GM18498 (cell line): Measurements from ENCODE around the gene TCAF1.
A peak's percentile ranks its signal among the peaks of the same experiment; 100 is the strongest.

ENCODE experiments used
- ATAC-seq: cut with Tn5 transposase; IDR thresholded peaks from one replicate; pipeline ENCODE4 v1.9.1; 2021; ENCODE audit warnings: mild to moderate bottlenecking, moderate library complexity; ENCODE audit not compliant: unreplicated experiment

Gene TCAF1, protein sequence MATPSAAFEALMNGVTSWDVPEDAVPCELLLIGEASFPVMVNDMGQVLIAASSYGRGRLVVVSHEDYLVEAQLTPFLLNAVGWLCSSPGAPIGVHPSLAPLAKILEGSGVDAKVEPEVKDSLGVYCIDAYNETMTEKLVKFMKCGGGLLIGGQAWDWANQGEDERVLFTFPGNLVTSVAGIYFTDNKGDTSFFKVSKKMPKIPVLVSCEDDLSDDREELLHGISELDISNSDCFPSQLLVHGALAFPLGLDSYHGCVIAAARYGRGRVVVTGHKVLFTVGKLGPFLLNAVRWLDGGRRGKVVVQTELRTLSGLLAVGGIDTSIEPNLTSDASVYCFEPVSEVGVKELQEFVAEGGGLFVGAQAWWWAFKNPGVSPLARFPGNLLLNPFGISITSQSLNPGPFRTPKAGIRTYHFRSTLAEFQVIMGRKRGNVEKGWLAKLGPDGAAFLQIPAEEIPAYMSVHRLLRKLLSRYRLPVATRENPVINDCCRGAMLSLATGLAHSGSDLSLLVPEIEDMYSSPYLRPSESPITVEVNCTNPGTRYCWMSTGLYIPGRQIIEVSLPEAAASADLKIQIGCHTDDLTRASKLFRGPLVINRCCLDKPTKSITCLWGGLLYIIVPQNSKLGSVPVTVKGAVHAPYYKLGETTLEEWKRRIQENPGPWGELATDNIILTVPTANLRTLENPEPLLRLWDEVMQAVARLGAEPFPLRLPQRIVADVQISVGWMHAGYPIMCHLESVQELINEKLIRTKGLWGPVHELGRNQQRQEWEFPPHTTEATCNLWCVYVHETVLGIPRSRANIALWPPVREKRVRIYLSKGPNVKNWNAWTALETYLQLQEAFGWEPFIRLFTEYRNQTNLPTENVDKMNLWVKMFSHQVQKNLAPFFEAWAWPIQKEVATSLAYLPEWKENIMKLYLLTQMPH

DNA sequence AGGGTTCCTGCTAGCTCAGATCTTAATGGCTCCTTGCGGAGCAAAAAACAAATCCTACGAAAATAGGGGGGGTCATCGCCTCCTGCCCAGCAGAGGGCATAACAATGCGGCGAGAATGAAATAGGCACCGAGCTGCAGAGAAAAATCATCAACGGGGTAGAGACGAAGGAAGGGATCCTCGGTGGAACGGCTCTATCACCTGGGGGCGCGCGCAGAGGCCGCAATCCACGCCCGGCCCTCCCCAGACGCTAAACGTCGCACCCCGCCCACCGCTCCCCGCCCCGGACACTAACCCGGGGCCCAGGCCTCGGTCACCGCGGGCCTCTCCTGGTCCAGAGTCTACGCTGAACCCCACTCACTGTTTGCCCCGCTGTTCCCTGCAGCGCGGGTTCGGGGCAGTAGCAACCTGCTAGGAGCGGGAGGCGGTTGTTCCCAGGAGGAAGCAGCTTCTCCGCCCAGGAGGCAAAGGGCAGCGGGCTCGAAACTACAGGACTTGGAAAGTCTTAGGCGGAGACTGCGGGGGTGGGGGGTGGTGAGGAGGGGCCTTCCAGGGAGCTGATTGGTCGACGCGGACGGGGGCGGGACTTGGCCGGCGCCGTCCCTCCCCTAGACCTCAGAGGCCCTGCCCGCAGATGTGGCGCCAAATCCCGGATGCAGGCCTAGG, at the start of gene TCAF1:
TCAF1 (minus strand) TSS at position 509 of the 664 bp plus-strand sequence. CDS start 25,568 bp downstream, outside the sequence.
- peak; percentile 96 for ATAC-seq

DNA sequence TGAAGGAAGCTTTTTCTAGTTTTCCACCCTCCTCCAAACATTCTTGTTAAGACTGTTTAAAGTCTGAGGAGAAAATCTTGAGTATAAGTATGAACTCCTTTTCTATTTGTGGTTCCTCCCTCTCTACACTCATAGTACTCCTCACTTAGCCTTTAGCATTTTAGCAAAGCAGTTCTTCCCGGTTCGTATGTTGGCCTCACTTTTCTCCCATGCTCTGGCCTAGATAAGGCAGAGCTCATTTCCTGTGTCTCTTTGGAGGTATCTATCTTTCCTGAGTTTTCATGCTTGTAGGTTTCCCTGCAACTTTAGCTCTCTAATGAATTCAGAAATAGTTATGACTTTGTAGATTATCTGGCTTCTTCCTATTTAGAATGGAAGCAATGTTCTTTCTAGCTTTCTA, 46.8 kb upstream of the TCAF1 start:
- ATAC-seq, result no peak

DNA sequence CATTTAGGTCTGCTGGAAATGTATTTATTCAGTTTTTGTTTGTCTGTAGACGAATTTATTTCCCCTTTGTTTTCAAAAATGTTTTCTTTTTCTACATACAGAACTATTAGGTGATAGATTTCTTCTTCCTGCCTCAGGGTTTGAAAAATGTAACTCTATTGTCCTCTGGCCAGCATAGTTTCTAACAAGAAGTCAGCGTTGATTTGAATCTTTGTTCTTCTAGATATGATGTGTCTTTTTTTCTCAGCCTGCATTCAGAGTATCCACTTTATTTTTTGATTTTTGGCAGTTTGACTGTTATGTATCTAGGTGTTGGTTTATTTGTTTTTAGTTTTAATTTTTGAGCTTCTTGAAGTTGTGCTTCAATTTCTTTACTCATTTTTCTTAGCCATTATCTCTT, 45.1 kb upstream of the TCAF1 start:
- ATAC-seq, result no peak

DNA sequence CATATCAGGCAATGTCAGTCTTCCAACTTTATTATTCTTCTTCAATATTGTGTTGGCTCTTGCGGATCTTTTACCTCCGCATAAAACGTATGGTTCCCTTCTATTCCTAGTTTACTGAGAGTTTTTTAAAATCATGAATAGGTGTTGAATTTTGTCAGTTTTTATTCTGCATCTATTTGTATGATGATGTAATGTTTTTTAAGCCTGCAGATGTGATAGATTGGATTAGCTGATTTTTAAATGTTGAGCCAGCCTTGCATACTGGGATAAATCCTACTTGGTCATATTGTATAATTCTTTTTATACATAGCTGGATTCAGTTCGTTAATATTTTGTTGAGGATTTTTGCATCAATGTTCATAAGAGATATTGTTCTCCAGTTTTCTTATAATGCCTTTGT, 43.4 kb upstream of the TCAF1 start:
- no peak for ATAC-seq

DNA sequence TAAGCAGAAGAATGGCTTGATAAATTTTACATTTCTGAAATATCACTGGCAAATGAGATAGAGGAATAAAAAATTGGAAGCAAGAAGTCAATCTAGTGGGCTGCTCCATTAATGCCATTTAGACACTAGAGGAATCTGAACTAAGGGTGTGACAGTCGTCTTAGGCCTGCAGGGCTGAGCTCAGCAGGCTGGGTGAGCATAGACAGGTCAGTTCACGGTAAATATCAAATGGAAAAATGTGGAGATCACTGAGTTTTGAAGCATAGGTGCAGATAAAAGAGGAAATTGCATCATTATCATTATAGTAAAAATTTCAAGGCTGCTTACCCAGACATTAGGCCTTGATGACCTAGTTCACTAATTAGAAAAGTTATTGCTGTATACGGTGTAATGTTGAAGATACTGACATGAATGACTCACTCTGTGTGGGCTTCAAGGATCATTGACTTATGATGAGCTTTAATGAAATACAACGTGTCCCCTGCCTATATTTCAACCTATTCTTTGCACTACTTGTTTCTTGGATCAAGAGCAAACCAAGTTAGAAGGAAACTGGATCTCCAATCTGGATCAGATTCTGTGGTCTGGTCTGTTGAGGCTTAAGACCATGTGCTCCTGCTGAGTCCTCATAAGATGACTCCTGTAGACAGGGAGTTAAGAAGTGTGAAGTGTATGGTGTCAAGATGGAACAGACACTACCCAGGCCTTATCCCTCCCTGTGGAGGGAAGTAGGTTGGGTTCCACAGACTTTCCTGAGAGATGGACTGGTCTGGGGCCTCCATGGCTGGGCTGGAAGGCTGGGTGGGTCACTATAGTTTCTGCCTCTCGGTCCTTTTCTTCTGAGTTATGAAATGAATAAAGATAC, 36.6 kb upstream of the TCAF1 start:
- no peak for ATAC-seq

DNA sequence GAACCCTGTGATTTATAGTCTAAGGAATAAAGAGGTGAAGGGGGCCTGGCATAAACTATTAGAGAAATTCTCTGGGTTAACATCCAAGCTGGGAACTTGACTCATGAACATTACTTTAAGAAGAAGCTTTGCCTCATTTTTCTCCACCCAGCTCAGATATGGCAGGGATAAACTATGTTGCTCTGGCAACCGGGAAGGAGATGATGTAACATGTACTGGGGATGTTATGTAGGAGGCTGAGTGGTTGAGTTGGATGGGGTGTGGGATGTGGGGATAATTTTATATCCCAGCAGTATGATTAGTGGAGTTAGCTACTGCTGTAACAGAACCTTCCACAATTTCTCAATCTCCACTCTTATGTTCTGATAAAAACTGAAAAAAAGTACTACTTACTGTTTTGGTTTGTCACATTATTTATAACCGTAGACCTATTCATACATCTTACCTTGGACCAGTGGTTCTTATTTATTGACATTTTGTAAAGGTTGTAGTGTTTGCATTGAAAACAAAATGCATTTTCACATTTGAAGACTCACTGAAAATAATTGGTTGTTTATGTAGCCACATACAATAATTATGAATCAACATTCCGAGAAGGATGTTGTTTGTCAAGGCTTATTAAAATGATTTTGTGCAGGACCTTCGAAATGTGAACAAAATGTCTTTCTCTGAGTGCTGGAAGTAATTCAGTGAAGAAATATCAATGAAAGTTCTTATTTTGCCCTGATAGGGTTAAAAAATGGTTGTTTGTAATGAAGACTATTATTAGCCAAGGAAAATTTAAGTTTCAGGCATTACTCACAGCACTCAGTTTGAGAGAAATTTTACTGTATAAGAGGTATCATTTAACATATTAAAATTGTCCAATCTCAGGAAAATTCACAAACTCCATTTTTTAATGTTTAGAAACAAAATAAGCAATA, 34.4 kb upstream of the TCAF1 start:
- ATAC-seq, result no peak

DNA sequence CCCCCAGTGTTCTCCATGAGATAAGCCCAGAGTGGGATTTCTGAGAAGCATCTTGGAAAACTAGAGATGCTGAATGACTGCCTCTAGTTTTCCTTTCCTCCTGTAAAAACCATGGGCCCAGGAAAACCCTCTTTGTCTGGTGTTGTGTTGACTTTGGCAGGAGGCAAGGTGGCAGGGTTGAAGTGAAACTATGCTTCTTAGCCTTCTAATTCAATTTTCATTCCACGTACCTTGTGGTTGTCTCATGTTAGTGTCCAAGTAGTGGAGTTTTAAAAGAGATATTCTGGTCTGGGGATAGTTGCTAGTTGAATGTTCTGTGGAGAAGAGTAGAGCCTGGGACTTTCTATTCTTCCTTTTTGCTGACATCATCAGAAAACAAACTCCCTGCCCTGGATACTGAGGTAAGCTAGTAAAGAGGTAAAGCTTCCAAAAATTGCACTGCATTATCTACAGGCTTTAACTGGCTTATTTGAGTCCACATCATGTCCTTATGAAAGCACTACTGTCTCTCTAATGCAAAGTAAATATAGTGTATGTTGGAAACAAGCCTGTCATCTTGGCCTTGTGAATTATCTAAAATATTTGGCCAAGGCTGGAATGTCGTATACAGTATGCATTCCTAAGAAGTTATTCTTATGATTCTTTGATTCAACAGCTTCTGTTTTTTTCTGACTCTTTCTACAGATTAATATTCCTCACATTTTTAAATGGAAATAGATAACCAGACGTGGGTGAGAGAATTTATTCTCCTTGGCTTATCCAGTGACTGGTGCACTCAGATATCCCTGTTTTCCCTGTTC, 32.8 kb upstream of the TCAF1 start, which contains the start of gene OR2F2:
OR2F2 (plus strand) TSS at position 708 of the 800 bp plus-strand sequence; CDS start at position 708, 0 bp downstream.
- no peak for ATAC-seq

DNA sequence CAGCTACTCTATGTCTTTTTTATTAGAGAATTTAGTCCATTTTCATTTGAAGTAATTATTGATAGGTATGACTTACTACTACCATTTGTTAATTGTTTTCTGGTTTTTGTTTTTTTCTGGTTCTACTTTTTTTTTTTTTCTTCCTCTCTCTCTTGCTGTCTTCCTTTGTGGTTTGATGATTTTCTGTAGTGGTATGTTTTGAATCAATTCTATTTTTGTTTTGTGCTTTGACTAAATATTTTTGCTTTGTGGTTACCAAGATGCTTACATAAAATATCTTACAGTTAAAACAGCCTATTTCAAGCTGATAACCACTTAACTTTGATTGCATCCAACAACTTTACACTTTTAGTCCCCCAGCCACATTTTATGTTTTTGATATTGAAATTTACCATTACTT, 29.8 kb upstream of the TCAF1 start:
- ATAC-seq, result no peak

DNA sequence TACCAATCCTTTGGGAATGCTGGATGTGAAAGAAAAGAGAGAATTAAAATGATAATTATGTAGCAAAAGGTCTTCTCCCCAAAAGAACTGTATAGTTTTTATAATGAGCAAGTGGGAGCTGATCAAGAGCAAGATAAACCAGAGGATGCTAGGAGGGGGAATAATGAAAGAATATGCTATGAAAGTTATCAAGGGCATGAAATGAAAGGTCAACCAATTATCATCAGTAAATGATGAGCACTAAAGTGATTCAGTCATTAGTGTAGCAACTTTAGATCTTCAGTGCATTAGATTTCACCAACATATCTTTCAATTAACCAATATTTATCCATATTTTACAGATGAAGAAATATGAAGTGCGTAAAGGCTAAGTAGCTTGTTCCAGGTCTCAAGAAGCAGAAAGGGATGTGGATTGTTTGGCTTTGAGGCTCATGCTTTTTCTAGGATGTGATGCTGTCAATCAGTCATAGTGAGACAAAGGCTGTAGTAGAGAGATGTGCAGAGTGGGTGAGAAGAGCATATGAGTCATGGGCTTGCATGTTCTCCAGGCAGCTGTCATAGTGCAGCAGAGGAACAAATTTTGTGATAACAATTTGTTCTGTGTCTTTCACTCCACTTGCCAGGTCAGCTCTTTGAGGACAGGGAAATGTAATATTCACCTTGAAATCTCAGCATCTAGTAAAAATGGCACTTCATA, 27.4 kb upstream of the TCAF1 start:
- peak; percentile 52 for ATAC-seq

DNA sequence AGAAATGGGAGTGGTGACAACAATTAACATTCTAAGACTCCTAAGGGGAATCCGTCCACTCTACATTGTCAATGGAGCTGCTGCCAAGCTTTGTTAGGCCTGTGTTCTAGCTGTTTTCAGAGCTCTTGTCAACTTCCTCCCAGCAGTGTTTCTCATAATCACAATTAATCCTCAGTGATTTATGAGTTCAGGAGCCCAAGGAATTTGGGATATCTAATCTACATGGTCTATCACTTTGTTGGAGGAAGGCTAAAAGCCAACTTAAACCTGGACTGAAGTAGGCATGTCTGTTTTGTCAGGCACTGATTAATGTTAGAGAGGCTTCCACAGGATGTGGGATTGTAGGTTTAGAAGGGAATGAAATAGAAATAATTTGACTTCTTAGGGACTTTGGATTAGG, 22.9 kb upstream of the TCAF1 start:
- no peak for ATAC-seq

DNA sequence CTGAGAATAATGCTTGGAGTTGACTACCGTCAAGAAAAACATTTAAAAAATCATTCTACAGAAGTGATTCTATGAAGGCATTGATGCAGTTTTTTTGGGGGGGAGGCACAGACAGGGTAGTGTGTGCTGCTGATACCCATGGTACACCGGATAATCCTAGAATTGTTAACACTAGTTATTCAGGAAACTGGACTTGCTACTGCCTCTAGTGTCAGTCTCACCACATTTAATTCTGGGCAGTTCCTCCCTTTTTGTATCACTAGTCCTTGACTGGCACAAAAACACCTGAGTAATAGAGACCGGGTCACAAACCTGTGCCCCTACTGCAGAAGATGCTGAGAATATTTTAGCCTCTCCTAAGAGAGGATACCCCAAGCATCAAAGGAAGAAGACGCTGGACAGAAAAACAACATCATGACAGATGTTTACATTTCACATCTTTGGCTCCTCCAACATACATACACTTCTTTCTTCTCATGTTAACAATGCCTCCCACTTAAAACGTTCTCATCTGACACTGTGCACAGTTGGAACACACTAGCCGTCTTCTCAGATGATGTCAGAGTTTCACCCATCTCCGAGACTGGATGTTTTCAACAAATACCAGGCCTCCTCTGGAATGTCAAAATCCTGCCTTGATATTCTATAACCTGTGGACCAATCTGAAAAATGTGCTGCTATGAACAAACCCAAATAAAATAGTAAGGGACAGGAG, 13.1 kb upstream of the TCAF1 start:
- ATAC-seq, result no peak

DNA sequence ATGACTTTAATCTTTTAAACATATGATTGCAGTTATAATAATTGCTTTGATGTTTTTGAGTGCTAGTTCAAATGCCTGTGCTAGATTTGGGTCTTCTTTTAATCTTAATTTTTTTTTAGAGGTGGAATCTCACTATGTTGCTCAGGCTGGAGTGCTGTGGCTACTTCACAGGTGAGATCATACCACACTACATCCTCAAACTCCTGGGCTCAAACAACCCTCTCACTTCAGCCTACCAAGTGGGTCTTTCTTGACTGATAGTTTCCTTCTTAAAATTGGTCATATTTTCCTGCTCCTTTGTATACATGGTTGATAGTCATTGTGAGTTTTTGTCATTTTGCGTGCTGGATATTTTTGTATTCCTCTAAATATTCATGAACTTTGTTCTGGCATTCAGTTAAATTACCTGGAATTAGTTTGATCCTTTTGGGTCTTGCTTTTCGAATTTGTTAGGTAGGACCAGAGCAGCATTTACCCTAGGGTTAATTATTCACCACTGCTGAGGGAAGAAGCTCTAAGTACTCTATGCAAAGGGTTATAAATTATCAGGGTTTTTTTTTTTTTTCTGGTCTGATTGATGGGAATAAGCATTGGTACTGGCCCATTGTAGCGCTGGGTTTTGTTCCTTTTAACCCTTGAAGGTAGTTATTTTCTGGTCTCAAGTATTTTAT, 12.1 kb upstream of the TCAF1 start:
- ATAC-seq, result no peak

DNA sequence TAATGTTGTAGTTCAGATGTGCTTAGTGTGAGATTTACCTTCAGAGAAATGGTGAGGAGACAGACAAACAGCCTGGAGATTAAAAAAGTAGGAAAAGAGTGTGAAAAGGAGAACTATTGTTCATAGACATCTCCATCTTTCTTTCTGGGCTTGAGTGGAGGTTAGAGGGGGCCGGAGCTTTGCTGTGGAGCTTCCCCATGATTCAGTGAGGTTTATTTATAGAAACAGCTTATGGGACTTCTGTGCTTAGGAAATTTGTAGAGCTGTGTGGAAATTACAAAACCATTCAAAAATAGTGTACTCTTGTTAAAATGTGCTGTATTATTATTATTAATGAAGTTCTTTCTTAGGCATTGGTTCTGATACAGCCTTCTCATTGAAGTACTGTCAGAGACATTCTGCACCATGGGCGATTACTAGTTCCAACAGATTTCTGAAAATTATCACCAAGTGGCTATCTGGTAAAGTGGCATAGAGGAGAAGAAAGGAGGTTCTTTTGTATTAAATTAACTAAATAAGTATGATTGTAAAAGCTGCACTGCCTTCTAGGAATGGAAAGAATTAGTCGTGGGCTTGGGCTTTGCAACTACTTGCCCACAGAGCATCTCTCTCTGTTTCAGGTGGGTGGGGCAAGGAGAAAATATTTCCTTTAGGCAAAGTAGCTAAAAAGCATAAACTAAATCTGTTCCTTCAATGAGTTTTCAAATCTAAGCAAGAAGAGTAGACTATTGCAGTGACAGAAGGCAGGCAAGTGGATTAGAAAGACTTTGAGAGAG, 8.7 kb upstream of the TCAF1 start:
- no peak for ATAC-seq

DNA sequence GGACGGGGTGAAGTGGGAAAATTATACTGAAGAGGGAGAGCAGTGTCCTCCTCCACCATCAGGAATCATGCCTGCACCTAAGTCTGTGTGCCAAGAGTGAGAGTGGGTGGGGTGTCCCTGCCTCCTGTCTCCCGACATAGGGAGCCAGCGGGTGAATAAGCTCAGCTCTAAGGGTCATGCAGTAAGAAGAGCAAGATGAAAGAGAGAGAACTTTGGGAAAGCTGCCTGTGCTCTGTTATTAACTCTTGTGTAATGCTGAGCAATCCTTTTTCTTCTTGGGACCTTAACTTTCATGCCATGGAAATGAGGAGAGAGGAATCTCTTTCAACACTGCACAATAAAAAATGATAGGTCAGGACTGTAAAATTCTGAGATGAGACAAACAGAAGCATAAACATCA, 7.9 kb upstream of the TCAF1 start:
- ATAC-seq, result no peak

DNA sequence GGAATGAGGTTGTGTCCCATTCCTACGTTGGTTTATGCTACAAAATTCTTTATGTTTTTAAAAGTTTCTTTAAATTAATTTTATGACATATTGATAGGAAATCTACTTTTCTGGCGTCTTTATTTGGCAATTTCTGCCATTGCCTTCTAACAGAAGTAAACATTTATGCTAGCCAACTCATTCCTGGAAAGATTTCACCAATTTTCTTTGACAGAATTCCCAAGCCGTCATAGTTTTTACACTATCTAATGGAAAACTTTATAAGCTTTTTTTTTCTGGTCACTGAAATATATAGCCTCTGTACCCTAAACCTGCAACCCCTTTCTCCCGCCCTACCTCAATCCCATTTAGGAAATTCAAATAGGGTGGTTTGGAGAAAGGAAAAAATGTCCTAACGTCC, 6.1 kb upstream of the TCAF1 start:
- ATAC-seq, result no peak

DNA sequence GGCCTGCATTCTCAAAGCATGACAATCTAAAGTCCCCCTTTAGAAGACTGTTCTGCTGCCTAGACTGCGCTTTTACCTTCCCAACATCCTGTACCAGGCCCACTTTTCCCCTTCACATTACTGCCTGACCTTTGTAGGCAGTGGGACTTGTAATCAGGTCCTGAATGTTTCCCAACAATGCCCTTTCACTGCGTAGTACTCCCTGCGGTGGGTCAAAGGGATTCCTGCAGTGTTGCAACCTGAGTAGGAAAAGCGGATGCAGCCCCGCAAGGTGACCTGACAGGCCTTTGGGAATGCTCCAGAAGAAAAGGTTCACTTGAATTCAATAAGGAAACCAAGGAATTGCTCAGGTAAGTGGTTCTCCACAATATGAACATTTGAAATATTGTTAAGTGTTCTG, 4.9 kb upstream of the TCAF1 start:
- no peak for ATAC-seq
